CD4-positive, alpha-beta T cell treated with Interleukin-17A for 4 hours (primary cell): ENCODE results near the gene MYG1.
"Not testable (repeated sequence)": the region's sequence is repeated elsewhere in the genome, so short reads cannot be mapped to it uniquely, and the experiment has no call there.

Experiments
- DNase-seq: peaks from one replicate; pipeline ENCODE4 v3.0.0-alpha.2; 2020; ENCODE audit warnings: mixed read lengths

Gene MYG1

DNA sequence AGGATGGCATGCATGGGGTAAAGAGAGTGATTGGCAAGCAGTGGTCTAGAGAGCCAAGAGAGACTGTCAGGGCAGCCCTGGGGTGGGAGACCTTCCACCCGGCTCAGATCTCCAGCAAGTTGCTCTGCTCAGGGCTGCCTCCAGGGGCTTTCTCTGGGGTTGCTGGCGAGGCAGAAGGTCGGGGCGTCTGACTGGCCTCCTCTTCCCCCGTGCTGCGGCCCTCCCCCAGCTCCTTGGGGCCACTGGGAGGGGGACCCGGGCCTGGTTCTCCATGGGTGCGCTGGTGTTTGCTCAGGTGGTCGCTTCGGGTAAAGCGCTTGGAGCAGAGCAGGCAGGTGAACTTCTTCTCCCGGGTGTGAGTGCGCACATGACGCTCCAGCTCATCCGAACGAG, 28.5 kb downstream of the MYG1 start:
- no peak for DNase-seq

DNA sequence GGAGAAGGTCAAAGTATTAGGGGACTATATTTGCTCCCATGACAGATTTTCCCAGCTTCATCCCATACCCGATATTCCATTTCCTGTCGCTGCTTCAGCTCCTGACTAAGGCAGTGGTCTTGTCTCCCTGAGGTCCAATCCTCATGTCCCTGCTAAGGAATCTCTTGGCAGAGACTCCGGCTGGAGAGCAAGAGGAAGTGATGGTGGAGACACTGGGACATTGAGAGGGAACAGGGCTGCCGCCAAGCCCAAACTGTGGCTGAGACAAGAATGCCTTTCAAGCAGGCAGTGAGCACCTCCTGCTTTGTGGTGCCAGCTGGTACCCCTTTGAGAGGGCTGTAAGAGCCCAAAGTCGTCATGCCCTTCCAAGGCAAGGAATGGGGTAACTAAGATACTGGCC, 31.2 kb downstream of the MYG1 start:
- DNase-seq = no peak

DNA sequence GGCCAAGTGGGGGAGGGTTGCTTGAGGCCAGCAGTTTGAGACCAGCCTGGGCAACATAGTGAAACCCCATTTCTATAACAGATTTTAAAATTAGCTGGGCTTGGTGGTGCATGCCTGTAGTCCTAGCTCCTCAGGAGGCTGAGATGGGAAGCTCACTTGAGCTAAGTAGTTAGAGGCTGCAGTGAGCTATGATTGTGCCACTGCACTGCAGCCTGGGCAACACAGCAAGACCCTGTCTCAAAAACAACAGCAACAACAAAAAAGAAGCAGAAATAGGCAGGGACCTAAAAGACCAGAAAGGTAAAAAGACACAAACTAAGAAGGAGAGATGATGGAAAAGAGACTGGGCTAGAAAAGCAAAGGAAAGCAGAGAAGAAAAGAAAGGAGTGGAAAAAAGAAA, 32.8 kb downstream of the MYG1 start:
- not testable (repeated sequence) for DNase-seq

DNA sequence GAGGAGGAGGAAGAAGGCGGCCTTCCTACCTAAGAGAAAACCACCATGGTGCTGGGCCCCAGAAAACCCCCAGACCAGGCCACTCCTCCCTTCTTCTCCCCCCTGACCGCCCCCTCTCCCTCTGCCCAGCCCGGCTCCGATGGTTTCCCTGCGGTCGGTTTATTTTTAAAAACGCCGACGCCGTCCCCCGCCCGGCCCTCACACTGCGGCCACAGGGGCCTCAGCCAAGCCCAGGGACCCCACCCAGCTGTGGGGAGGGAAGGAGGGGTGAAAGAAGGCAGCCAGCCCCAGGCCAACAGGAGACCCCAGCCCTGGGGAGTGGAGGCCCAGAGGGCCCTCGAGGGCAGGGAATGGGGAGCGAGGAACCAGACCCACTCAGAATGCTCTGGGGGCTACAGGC, 33.2 kb downstream of the MYG1 start:
- DNase-seq = no peak

DNA sequence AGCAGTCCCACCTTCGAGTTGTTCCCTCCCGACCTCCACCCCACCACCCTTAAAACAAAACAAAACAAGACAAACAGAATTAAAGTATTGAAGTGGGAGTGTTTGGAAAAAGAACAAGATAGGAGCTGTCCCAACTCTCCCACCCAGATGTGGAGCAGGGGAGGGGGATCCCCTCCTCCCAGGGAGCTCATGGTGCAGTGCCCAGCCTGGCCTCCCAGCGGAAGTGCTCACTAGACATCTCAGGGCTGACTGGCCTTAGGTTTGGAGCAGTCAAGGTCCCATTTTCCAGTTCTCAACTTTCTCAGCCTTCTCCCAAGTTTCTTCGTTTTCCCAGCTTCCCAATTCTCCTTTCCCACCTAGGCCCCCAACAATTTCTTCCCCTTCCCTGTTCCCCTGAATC, 33.8 kb downstream of the MYG1 start:
- DNase-seq = no peak

DNA sequence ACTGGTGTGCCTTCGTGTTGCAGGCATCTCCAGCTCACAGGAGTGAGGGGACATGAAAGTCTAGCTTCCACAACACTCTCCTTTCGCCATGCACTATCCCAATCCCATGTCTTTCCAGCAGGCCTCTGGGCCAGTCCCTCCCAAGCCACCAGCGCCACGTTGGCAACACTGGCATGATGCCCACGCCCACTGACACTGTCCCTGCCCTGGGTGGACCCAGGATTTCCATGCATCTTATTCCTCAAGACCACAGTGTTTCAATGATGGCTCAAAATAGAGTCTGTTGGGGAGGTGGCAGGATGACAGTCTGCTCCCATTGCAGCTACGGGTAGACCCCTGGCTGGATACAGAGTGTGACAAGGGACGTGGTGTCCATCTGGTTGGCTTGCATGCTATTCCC, 34.4 kb downstream of the MYG1 start:
- DNase-seq = no peak

DNA sequence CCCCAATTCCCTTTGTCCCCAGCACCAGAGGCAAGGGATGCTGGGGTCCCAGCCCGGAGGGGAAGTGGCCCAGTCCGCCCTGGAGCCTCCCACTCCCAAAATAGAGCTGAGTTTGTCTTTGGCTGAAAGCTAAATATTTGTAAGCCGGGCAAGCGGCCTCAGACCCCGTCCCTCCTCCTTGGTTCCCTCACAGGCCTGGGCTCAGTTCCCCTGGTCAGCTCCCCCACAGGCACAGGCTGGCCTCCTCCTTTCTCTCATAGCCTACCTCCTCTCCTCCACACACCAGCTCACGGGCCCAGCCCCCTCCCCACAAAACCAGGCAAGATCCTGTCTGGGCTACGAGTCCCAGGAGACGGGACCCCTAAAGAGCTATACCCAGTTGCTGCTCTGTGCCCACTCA, 35.3 kb downstream of the MYG1 start:
- no peak for DNase-seq

DNA sequence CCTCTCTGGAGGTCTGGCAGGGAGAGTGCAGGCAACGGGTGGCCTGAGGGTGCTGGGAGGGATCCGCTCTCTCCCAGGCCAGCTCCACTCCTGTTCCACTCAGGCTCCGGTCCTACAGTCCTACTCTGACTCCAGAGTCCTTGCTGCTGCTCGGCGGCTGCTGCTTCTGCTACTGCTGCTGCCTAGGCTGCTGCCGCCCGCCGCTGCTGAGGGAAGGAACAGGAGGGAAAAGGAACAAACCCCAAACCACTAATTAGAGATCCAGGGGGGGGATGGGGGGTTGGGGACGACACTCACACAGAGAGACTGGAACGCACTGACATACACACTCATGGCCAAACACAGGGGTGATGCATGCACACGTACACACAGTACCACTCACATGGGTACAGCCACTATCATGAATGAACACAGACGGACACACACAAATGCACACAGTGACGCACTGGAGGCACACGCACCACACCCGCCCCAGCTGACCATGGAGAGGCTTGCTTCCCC, 36.7 kb downstream of the MYG1 start, which contains the start of gene SP7:
SP7 (minus strand) TSS at position 174 of the 501 bp plus-strand sequence. CDS start 708 bp downstream, outside the sequence.
- no peak for DNase-seq

DNA sequence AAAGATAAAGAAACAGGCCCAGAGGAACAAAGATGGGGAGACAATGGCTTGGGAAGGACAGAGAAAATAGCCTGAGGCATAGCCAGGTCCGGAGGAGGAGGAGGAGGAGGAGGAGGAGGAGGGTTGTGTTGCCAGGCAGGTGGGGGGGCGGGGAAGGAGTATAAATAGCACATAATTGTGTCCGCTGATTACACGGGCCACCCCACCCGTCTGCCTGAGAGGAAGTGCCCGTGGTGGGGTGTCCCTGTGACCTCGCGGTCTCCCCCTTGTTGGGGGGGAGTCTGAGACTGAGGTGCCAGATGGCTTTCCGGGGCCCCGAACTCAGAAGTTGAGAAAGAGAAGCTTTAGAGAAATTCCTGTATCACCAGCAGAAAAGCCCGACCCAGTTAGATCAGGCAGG, 38.5 kb downstream of the MYG1 start:
- DNase-seq = no peak

DNA sequence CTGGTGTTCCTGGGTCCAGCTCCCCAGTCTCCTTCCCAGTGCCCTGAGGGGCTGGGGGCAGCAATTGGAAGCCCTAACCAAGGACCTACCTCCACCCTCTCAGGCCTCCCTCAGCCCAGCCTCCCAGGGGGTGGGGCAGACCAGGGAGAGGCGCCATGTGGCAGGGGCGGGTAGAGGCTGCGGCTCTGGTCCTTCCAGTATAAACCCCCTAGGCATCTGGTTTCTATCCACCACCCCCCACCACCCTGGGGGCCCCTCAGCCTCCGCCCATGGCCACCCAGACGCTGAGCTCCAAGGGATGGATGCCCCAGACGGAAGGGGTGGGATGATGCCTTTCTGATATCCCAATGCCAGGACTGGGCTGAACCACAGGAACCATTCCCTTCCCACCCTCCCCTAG, 39.4 kb downstream of the MYG1 start:
- no peak for DNase-seq

DNA sequence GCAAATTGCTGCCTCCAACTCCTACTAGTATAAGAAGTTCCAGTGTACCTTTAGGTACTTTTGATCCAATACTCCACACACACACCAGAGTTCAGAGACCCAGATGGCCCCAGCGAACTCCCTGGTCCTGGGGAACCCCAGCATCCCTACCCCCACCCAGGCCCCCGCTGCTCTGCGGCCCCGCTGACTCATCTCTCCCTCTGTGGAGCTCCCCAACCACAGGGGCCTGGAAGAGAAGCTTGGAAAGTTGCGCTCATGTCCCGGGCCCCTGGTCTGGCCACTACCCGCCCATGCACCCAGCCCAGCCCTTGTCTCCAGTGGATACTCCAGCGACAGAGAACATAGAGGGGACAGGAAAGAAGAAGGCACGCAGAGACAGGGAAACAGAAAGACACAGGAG, 40.9 kb downstream of the MYG1 start:
- no peak for DNase-seq

DNA sequence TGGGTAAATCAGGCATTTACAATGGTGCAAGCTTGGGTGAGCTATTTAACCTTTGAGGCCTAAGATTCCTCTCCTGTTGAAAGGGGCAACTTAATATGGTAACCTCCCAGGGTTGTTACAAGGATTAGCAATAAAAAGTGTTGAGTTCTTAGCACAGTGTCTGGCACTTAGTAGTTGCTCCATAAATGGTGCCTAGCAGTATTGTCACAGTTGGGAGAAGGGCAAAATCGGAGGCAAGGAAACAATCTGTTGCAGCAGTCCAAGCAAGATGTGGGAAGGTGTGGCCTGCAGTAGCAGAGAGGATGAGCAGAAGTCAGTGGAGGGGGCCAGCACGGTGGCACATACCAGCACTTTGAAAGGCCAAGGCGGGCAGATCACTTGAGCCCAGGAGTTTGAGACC, 44.0 kb downstream of the MYG1 start:
- DNase-seq = no peak

DNA sequence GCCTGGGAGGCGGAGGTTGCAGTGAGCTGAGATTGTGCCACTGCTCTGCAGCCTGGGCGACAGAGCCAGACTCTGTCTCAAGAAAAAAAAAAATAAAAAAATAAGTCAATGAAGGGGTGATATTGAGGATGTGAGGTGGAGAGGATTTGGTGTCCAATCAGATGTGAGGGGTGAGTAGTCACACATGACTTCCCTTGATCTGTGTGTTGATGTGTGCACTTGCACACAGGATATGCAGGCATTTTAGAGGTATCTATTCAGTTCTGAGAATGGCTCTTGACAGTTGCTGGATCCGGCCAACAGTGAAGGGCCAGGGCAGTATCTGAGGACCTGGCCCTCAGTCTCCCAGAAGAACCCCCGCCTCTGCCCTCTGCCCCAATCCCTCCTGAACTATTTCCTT, 44.5 kb downstream of the MYG1 start:
- peak; percentile 28 for DNase-seq

DNA sequence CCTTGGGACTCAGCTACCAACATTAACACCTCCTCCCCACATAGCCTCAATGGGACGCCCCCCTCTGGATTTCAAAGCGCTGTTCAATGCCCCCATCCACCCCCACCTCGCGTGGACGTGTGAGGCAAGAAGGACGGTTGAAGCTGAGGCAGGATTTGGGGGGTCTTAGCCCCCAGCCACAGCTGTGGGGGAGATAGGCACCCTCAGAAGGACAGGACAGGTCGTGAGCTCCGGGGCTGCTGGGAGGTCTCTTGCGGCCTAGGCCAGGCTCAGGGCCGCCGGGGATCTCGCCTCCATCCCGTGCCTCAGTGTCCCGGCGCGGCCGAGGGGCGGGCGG, 45.0 kb downstream of the MYG1 start:
- DNase-seq = no peak

DNA sequence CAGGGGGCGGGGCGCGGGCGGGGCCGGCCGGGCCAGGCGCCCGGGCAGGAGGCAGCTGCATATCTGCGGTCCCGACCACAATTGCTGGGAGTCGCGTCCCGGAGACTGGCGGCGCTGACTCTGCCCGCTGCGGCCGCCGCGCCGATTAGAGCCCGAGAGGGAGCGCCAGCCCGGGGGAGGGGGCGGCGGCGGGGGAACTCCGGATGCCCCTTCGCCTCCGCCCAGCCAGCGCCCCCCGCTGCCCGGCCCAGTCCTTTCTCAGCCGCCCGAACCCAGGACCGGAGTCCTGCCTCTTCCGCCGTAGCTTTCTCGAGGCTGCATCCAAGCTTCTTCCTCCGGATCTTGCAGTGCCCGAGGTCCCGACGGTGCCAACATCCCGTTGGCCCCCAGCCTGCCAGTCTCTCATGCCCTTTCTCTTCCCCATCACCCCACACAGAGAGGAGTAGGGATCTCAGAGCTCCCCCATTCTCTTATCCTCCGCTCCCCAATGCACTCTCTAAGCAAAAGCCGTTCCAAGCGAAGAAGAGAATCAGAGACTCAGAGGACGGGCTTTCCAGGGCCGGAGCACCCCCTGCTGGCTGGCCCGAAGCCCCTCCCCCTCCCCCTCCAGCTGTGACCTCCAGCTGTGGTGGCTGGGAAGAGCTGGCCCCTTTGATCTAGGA, 45.5 kb downstream of the MYG1 start:
- peak; percentile 83 for DNase-seq

DNA sequence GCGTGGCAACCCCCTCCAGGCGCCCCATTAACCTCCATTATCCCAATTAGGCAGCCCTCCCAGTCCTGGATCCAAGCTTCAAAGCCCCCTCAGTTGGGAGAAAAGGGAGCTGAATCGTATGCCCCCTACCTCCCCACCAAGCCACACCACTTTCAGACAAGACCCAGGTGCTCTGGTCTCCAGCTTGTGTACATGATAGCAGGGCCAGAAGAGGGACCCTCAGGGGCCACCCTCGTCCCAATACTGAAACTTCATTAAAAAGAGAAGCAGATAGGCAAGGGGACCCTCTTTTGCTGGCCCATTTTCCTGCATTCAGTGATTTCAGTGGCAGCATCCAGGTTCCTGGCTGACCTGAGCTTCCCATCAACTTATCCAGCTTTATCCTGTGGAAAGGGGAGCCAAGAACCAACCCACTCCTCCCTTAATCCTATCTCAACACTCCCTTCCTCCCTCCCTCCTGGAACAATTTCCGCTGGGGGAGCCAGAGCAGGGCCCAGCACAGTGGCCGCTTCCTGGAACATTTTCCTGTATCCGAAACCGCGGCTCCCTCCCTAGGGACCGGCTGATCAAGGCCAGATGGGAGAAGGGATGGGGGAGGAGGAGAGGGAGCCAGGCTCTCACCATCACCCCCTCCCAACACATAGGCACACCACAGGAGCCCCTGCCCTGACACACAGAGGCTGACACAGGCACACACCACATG, 46.1 kb downstream of the MYG1 start:
- DNase-seq = no peak

DNA sequence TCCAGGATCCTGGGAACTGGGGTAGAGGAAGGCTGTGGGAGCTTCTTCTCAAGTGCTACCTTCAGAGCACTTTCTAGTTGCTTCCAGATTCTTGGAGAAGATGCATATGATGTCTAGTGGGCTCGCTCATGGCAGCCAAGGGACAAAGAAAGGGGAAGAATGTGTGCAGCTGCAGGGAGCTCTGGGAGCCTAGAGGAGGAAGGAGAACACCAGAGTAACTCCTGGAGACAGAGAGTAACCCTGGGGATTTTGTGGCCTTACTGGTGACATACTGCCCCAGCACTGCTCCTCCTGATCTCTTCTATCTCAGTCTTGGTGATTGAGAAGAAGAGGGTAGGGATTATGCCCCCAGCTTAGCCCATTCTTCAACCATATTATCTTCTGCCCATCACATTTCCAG, 47.0 kb downstream of the MYG1 start:
- no peak for DNase-seq

DNA sequence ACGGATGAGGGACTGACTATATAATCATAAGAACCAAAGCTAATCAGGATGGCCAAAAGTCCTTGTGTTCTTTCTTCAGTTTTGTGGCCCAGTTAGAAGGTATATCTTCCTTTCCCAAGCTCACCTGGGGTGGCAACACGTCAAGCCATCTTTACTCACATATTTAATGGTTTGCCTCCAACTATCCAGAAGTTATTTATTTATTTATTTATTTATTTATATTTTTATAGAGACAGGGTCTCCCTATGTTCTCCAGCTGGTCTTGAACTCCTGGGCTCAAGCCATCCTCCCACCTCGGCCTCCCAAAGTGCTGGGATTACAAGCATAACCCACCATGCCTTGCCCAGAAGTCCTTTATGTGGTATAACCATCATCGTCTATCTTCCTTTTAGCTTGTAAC, 48.4 kb downstream of the MYG1 start:
- DNase-seq = no peak

DNA sequence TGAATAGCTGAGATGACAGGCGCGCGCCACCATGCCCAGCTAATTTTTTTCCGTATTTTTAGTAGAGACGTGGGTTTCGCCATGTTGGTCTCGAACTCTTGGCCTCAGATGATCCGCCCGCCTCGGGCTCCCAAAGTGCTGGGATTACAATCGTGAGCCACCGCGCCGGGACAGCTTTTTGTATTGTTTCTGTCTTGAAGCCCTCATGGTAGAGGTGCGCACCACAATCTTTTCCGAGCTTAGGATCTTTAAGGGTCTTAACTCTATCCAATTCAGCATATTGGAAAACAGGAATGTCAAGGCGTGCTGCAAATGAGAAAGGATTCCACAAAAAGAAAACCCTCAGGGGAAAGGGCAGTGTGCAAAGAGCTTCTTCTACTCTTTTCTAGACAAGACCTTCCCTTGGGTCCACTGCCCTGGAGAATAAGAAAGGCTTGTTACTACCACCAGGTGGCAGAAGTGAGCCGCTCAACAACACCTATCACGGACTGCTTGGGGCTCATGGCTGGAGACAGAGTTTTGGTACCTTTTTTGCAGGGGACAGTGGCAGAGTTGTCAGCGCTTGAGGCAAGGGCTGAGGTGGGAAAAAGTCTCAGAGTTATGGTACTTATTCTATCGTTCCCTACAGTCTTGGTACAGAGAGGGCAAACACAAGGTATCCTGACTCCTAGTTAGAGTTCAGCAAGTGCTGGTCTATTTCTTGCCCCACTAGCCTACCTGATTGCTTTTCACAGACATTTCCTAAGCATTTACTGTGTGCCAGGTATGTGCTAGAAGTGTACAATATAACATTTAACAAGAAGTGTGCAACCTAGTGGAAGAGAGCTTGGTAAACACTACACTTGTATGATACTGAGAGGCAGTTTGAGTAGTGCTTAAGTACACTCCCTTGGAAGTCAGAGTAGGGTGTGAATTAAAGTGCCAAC, 53.1 kb downstream of the MYG1 start:
- peak; percentile 91 for DNase-seq

DNA sequence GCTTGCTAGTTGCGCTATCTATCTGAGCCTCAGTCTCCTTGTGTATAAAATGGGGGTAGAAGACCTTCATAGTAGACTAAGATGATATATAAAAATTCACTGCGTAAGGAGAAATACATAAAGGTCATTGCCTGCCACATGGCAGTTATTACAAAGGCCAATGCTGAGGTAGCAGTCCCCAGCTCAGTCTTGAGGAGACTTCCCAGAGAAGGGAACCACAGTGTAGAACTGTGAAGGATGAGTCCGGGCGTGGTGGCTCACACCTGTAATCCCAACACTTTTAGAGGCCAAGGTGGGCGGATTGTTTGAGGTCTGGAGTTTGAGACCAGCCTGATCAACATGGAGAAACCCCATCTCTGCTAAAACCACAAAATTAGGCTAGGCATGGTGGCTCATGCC, 53.8 kb downstream of the MYG1 start:
- DNase-seq = no peak

DNA sequence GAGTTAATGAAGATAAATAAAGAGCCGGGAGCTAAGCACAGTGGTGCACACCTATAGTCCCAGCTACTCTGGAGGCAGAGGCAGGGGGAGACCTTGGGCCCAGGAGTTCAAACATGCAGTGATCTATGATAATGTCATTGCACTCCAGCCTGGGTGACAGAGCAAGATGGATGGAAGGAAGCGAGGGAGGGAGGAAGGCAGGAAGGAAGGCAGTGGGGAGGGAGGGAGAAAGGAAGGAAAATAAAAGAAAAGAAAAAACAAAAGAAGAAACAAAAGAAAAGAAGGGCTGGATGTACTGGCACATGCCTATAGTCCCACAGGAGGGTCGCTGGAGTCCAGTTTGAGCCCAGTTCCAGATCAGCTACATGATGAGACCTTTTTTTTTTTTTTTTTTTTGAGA, 55.6 kb downstream of the MYG1 start:
- DNase-seq = no peak
